NT2/D1 (cell line): ENCODE measurements around the gene SLF1.

ENCODE experiments used
- SUZ12 ChIP-seq: IDR thresholded peaks from 2 replicates; pipeline ENCODE4 v1.6.1; 2011; ENCODE audit not compliant: insufficient read length, insufficient read depth; ENCODE audit errors: extremely low read depth
- YY1 ChIP-seq: IDR thresholded peaks from 2 replicates; pipeline ENCODE4 v1.6.1; 2011; ENCODE audit not compliant: insufficient read length, insufficient read depth

GRCh38 chr5:94698197-94698596, 79.7 kb downstream of the SLF1 start:
- TF ChIP-seq YY1 (no peak), SUZ12 (no peak)
